HG02759 (cell line): ENCODE data around the gene ARL13B.
"Not testable (repeated sequence)": the region's sequence is repeated elsewhere in the genome, so short reads cannot be mapped to it uniquely, and the experiment has no call there.

Source experiments
- ATAC-seq: cut with Tn5 transposase; IDR thresholded peaks from one replicate; pipeline ENCODE4 v1.9.1; 2021; ENCODE audit warnings: mild to moderate bottlenecking, moderate library complexity; ENCODE audit not compliant: unreplicated experiment

Gene ARL13B

GRCh38 chr3:93979850-93980676, at the start of gene ARL13B:
ARL13B (plus strand) TSS chr3:93980155; CDS start chr3:93980424, 269 bp downstream.
- peak; percentile 100 for ATAC-seq

DNA sequence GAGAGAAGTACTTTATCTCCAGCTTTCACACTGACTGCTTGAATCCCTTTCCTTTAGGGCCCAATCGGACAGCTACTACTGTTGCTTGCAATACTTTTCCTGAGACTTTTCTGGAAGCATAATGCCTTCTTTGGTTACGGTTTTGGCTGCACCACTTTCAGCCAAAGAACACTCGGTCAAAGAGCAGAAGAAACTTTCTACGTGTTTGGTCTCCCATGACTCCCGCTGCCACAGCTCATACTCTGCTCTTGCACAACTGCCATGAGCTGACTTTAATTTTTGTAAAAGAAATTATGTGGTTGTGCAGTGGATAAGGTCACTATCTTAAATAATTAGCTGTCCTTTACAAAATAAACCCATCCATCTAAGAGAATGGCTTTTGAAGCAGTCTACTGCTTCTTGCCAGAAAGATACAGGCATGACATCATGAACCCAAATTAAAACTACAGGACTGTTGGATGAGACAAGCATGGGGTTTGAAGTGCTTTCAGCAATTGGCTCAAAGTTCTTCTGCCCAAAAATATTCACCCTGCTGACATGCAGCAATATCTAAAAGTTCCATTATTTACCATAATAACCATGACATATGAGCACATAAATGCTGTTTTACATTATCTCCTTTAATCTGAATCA, 48.2 kb upstream of the ARL13B start:
- no peak for ATAC-seq

DNA sequence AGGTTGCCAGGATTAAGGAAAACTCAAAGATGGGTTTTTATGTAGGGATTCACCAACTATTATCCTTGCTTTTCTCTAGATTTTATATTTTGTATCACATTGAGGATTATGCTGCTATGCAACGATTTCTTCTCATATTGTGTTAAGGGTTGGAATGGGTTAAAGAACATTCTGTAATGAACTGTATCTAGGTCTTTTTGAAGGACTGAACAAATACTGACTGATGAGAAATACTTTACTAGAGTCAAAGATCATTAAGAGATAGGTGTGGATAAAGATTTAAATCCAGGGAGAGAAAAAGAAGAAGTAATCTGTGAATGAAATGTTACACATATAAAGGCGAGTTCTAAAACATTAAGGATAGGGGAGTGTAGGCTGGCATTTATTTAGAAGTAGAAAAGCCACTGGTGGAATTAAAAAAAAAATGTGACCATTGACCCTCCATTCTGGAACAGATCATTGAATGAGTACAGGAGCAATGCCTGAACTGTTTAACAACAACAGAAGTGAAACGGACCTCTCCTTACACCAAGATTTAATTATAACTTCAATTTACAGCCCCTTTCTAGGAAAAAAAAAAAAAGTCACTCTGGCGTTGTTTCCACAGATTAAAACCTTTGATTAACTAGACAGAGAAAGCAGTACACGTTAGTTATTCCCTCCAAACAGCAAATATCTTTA, 45.4 kb upstream of the ARL13B start:
- ATAC-seq: no peak

DNA sequence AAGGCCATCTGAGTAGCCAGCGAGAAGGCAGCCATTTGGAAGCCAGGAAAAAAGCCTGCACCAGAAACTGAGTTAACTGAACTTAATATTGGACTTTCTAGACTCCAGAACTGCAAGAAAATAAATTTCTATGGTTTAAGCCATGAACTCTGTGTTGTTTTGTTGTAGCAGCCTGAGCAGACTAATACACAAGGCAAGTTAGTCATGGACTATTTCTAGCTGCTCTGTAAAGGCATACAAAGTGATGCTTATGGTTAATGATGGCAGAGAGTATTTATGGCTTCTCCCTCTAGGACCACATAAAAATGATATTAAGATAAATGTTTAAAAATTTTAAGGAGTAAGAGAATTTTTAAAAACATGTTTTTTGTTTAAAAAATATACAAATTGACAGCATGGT, 43.4 kb upstream of the ARL13B start:
- no peak for ATAC-seq

GRCh38 chr3:93937485-93937884, 42.5 kb upstream of the ARL13B start:
- ATAC-seq: peak; percentile 54

DNA sequence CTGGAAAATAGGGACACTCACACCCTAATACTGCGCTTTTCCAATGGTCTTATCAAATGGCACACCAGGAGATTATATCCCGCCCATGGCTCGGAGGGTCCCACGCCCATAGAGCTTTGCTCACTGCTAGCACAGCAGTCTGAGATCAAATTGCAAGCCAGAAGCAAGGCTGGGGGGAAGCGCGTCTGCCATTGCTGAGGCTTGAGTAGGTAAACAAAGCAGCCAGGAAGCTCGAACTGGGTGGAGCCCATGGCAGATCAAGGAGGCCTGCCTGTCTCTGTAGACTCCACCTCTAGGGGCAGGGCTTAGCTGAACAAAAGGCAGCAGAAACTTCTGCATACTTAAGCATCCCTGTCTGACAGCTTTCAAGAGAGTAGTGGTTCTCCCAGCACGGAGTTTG, 30.0 kb upstream of the ARL13B start:
- not testable (repeated sequence) for ATAC-seq

- no peak for ATAC-seq
Observed at GRCh38 chr3:93961026-93961425, 18.9 kb upstream of the ARL13B start.

DNA sequence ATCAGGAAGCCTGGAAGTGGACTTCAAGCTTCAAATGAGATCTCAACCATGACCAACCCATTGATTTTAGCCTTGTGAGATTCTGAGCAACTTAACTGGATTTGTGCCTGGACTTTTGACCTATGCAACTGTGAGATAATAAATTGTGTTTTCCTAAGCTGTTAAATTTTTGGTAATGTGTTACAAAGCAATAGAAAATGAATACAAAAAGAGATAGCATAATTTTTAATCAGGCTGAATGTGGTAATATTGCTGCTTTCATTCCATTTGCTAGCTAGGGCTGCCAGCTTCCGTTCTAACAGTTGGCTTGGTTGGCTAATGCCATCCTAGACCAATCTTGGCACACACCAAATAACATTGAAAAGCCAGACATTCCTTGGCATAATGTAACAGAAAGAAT, 18.5 kb upstream of the ARL13B start:
- ATAC-seq: no peak

GRCh38 chr3:93962798-93963197, 17.2 kb upstream of the ARL13B start:
- no peak for ATAC-seq

DNA sequence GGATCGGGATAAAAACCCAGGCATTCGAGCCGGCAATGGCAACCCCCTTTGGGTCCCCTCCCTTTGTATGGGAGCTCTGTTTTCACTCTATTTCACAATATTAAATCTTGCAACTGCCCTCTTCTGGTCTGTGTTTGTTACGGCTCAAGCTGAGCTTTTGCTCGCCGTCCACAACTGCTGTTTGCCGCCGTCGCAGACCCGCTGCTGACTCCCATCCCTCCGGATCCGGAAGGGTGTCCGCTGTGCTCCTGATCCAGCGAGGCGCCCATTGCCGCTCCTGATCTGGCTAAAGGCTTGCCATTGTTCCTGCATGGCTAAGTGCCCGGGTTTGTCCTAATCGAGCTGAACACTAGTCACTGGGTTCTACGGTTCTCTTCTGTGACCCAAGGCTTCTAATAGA, 14.8 kb upstream of the ARL13B start:
- ATAC-seq: not testable (repeated sequence)

- ATAC-seq: no peak
Observed at GRCh38 chr3:93969443-93969842, 10.5 kb upstream of the ARL13B start.

DNA sequence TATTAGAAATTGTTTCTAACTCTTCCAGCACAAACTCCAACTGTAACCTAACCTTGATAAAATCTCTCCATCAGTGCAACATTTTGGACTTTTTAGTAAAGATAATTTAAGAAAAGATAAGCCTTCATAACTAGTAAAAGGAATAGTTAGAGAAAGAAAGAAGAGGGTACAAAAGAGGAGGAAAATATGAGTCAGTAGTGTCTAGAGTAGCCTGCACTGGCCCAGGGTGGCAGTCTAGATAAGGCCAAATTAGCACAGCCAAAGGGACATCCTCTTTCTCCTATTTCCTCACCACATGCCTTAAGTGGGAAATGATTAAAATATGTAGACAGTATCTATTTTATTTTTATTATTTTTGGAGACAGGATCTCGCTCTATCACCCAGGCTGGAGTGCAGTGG, 10.0 kb upstream of the ARL13B start:
- no peak for ATAC-seq

GRCh38 chr3:93973131-93974126, 6.5 kb upstream of the ARL13B start, which contains the start of gene PROS1:
PROS1 (minus strand) TSS chr3:93973896; CDS start chr3:93973749, 147 bp downstream.
- peak; percentile 93 for ATAC-seq

DNA sequence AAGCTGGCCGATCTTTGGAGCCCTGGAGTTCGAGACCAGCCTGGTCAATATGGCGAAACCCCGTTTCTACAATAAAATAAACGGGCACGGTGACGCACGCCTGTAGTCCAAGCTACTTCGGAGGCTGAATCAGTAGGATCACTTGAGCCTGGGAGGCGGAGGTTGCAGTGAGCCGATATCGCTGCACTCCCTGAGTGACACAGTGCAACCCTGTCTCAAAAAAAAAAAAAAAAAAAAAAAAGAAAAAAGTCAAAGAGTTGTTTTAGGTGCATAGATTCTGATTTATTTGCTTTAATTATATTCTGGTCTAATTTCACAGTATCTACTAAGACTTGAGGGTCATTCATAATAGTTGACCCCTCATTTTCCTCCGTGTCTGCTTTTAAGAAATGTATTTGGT, 1.7 kb downstream of the ARL13B start:
- no peak for ATAC-seq

GRCh38 chr3:93983408-93983807, 3.5 kb downstream of the ARL13B start:
- no peak for ATAC-seq

- ATAC-seq: no peak
Observed at GRCh38 chr3:93984618-93985017, 4.7 kb downstream of the ARL13B start.

- no peak for ATAC-seq
Observed at GRCh38 chr3:93988283-93988682, 8.3 kb downstream of the ARL13B start.

DNA sequence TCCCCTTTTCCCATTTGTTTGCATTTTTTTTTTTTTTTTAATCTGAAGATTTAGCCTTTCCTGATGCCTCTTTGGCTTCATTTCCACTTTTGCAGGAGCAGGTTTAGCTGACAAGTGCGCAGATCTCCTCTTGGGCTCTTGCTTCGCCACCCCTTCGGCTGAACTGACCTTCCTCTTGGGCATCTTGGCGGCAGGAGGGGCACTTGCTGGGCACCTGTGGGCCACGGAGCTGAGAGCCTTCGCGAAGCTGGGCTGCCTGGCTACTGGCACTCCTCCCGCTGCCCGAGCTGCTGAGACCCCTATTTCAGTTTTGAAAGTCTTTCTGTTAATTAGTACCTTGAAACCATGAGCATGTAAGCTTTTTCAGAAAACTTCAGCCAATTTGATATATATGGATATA, 8.8 kb downstream of the ARL13B start:
- no peak for ATAC-seq

DNA sequence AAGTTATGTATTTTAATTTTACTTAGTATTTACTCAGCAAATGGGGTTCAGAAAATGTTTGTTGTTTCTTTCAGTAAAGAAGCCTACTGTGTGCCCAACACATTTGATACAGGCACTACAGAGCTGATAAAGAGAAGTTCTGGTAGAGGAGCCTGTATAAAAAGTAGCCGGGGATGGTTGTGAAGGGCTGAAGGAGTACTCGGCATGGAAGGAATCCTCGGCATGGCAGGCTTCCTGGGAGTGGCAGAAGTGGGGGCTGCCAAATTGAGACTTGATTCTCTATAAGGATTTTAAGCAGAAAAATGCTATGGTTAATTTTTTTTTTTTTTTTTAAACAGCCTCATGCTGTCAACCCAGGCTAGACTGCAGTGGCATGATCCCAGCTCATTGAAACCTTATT, 9.3 kb downstream of the ARL13B start:
- ATAC-seq: no peak

DNA sequence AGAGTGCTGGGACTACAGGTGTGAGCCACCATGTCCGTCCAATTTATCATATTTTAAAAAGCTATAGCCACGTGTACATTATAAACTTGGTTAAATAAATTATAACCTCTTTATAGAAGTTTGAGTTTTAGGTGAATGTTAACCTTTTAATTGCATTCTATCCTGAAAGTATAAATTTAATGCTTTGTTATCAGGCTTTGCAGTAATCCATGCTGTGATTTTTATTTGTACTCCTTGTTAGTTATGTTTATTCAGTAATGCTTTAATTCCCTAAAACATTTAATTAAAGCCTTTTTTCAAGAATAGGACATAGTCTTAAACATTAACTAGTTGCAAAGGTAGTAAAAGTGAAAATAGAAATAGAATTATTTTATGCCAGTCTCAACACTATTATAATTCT, 11.7 kb downstream of the ARL13B start:
- ATAC-seq: no peak

- ATAC-seq: no peak
Observed at GRCh38 chr3:93992207-93992606, 12.3 kb downstream of the ARL13B start.
